Right cardiac atrium (tissue), 5 donors: Measurements from ENCODE around the gene UBL5. TPM values are rescaled to one million over a fixed set of nuclear protein-coding genes. Genes with fewer than 3 reads are reported as not detected.
"Not testable (repeated sequence)": the region's sequence is repeated elsewhere in the genome, so short reads cannot be mapped to it uniquely, and the experiment has no call there.

ENCODE experiments used
- ATAC-seq, 2 donors: fragments of 200-7000 bp; cut with Tn5 transposase; one replicate each; pipeline versions ENCODE4 v1.8.0 to v1.9.1; 2020; ENCODE audit warnings: moderate library complexity in 2 of 2, mild to moderate bottlenecking in 1 of 2
- DNase-seq, 3 donors: peaks; one replicate each; pipeline ENCODE4 v3.0.0-alpha.2; 2020
- H3K27ac ChIP-seq: one replicate; pipeline ENCODE4 v1.5.1; 2013; ENCODE audit warnings: mild to moderate bottlenecking, low read length, control low read depth, moderate library complexity
- H3K27me3 ChIP-seq: one replicate; pipeline ENCODE4 v1.6.1; 2013; ENCODE audit not compliant: control insufficient read depth, insufficient read depth
- H3K4me1 ChIP-seq: one replicate; pipeline ENCODE4 v1.6.1; 2013; ENCODE audit warnings: low read length; ENCODE audit not compliant: control insufficient read depth, insufficient read depth
- H3K4me3 ChIP-seq: one replicate; pipeline ENCODE4 v1.5.1; 2013; ENCODE audit warnings: low read length, control low read depth
- H3K9me3 ChIP-seq: one replicate; pipeline ENCODE4 v1.6.1; 2013; ENCODE audit warnings: low read length; ENCODE audit not compliant: control insufficient read depth
- WGBS: extraction: QIAGEN DNeasy Blood & Tissue Kit; methylation state at CpG from one replicate; pipeline ENCODE4 v1.1.7; 2013; 5-methylcytosine and 5-hydroxymethylcytosine counted together
- intact Hi-C, 4 donors: fragments of 100-400 bp; cut with DNase I; formaldehyde crosslinking; loops; one replicate each; pipeline versions ENCODE4 v1.11.0 to v1.14.0; 2022 to 2023
- polyA plus RNA-seq: library from polyadenylated mRNA; stranded (reverse); fragments of 200-250 nt; gene quantifications from one replicate; pipeline ENCODE4 v1.2.3, GENCODE V29; 2013
- total RNA-seq, 4 donors: library from RNA; stranded (reverse); fragmentation: NEBNext Ultra II Directional; extraction: Animal tissue kit (Norgen Biotek cat#: 25700); gene quantifications; one replicate each; pipeline ENCODE4 v1.2.1, GENCODE V29; 2021
- donor health status: healthy with polysubstance abuse.
- donor health status: DM: no; HTN: yes; CAD: no.
- donor health status: DM: no; HTN: no; CAD: no.
- donor health status: DM: no; HTN: yes; CAD: no; lungs with severe emphysema.
- donor health status: DM: yes; HTN: yes; CAD: no.

UBL5 gene
- total and polyA plus RNA-seq, 5 donors: 439 to 1,516 (median 496) TPM

- intact Hi-C loops: loop anchor here in 3 of 4 donors (5.0 to 10.0 kb wide), 4 partner anchors 166 to 656 kb away; partner anchors contain the start of gene ZNF561 (in 2 of the 3)
- H3K27me3 ChIP-seq, ATAC-seq, H3K4me1 ChIP-seq, H3K4me3 ChIP-seq, H3K9me3 ChIP-seq, H3K27ac ChIP-seq: not testable (repeated sequence)
- WGBS: 63% methylated on average over 6 of the region's 6 CpGs
- DNase-seq: peak in 1 of 3 donors; percentile 67
Observed at GRCh38 chr19:9791073-9791367, 36.7 kb upstream of the UBL5 start.

- Histone ChIP-seq H3K4me3 (peak overlapping the region; percentile 65), H3K4me1 (peaks cover 2% of the 10 kb centered on the region), H3K9me3 (no peaks in the 10 kb centered on the region), H3K27ac (peak overlapping the region; percentile 92), H3K27me3 (no peaks in the 10 kb centered on the region)
- WGBS: 2% methylated on average over 50 of the region's 50 CpGs
- intact Hi-C loops: loop anchor here in 3 of 4 donors (5.0 to 10.0 kb wide), 4 partner anchors 167 to 657 kb away; partner anchors contain the start of gene ZNF561 (in 2 of the 3)
- DNase-seq: peak; percentile 96 to 99 (median 98)
- ATAC-seq: peak; percentile 87 to 88
Observed at GRCh38 chr19:9791552-9792205, 36.0 kb upstream of the UBL5 start.

- peak; percentile 83 to 87 for ATAC-seq
- Histone ChIP-seq H3K27ac (peak overlapping the region; percentile 92), H3K4me3 (peak overlapping the region; percentile 65), H3K4me1 (peaks cover 2% of the 10 kb centered on the region), H3K27me3 (no peaks in the 10 kb centered on the region), H3K9me3 (no peaks in the 10 kb centered on the region)
- WGBS: 4% methylated on average over 70 of the region's 70 CpGs
- peak; percentile 96 to 97 (median 97) for DNase-seq
- intact Hi-C loops: loop anchor here in 3 of 4 donors (5.0 to 10.0 kb wide), 4 partner anchors 168 to 658 kb away; partner anchors contain the start of gene ZNF561 (in 2 of the 3)
Observed at GRCh38 chr19:9792206-9793070, 35.3 kb upstream of the UBL5 start.

GRCh38 chr19:9793071-9793591 is 34.6 kb upstream of the UBL5 start:
- Histone ChIP-seq H3K27me3 (no peaks in the 10 kb centered on the region), H3K27ac (peak overlapping the region; percentile 78), H3K4me1 (peaks cover 2% of the 10 kb centered on the region), H3K9me3 (no peaks in the 10 kb centered on the region), H3K4me3 (peak overlapping the region; percentile 65)
- WGBS: 16% methylated on average over 36 of the region's 36 CpGs
- intact Hi-C loops: loop anchor here in 3 of 4 donors (5.0 to 10.0 kb wide), 4 partner anchors 168 to 658 kb away; partner anchors contain the start of gene ZNF561 (in 2 of the 3)
- peak; percentile 34 to 45 for ATAC-seq
- DNase-seq: peak; percentile 70 to 89 (median 86)

DNA sequence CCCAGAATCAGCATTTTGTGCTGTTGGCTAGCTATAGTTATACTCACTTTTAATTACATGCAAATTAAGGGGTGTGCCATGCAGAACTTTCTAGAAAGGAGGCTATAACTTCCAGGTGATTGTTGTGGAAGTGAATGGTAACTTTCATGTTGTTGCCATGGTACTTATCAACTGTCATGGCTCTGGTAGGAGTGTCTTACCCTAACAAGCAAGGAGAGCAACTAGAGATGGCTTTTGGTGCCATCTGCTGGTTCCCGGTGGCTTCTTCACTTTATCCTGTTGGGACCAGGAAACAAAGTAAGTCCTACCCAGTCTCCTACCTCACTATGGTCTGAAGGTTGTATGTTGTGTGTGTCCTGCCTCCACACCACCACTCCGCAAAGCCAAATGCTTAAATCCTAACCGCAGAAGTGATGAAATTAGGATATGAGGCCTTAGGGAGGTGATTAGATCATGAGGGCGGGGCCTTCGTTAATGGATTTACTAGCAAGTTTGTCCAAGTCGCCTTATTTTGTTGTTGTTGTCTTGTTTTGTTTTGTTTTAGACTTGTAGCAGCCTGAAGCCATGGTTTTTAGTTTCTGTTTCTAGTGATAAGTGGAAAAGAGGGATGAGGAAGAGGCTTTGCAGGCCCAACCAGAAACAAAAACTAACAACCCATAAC is 31.5 kb upstream of the UBL5 start:
- Histone ChIP-seq H3K4me3 (no peak overlapping the region), H3K9me3 (no peaks in the 10 kb centered on the region), H3K27me3 (no peaks in the 10 kb centered on the region), H3K4me1 (no peaks in the 10 kb centered on the region), H3K27ac (no peak overlapping the region)
- WGBS: 43% methylated on average over 6 of the region's 6 CpGs
- intact Hi-C loops: loop anchor here (5.0 to 10.0 kb wide), 6 partner anchors 169 to 661 kb away; partner anchors contain the start of gene ZNF561 (in 1 of the 4)
- peak; percentile 7 to 8 for ATAC-seq
- DNase-seq: peak; percentile 72 to 91 (median 87)

- intact Hi-C loops: loop anchor here (5.0 to 10.0 kb wide), 6 partner anchors 171 to 663 kb away; partner anchors contain the start of gene ZNF561 (in 1 of the 4)
- no peak overlapping the region for H3K27ac ChIP-seq
- DNase-seq: no peak
- no peak for ATAC-seq
- H3K4me3 ChIP-seq: no peak overlapping the region
- H3K9me3 ChIP-seq: no peaks in the 10 kb centered on the region
- H3K4me1 ChIP-seq: no peaks in the 10 kb centered on the region
- WGBS: 87% methylated on average over 5 of the region's 5 CpGs
- no peaks in the 10 kb centered on the region for H3K27me3 ChIP-seq
Observed at GRCh38 chr19:9797871-9798270, 29.8 kb upstream of the UBL5 start.

GRCh38 chr19:9799162-9799561 is 28.6 kb upstream of the UBL5 start:
- ATAC-seq (no peak), DNase-seq (no peak)
- H3K27ac ChIP-seq: no peak overlapping the region

GRCh38 chr19:9801976-9802375 is 25.7 kb upstream of the UBL5 start:
- WGBS: 91% methylated on average over 10 of the region's 10 CpGs
- intact Hi-C loops: no loop called here
- DNase-seq: no peak

More at GRCh38 chr19:9799162-9799561, 28.6 kb upstream of the UBL5 start:
- Histone ChIP-seq H3K9me3 (no peaks in the 10 kb centered on the region), H3K4me1 (no peaks in the 10 kb centered on the region), H3K4me3 (no peak overlapping the region), H3K27me3 (no peaks in the 10 kb centered on the region)
- intact Hi-C loops: loop anchor here (5.0 to 10.0 kb wide), 6 partner anchors 172 to 664 kb away; partner anchors contain the start of gene ZNF561 (in 1 of the 4)

DNA sequence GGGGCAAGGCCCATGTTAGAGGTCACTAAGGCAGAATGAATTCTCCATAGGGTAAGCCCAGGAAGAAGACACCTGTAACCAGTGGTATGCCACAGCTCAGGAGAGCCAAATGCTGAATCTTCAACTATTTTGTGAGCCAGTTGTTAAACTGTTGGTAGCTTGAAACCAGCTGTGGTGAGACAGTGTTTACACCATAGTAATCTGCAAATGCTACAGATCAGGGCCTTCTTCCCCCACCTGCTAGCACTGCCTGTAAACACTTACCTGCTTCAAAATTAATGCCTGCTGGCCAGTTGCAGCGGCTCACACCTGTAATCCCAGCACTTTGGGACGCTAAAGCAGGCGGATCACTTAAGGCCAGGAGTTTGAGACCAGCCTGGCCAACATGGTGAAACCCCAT is 20.9 kb upstream of the UBL5 start:
- WGBS: 94% methylated on average over 3 of the region's 3 CpGs
- no peaks in the 10 kb centered on the region for H3K27me3 ChIP-seq
- intact Hi-C loops: no loop called here

More at GRCh38 chr19:9801976-9802375, 25.7 kb upstream of the UBL5 start:
- Histone ChIP-seq H3K27ac (no peak overlapping the region), H3K4me3 (no peak overlapping the region), H3K4me1 (no peaks in the 10 kb centered on the region), H3K27me3 (no peaks in the 10 kb centered on the region), H3K9me3 (no peaks in the 10 kb centered on the region)
- ATAC-seq: no peak

More for the DNA sequence above, 20.9 kb upstream of the UBL5 start:
- H3K4me3 ChIP-seq: no peak overlapping the region
- no peak for ATAC-seq
- H3K4me1 ChIP-seq: no peaks in the 10 kb centered on the region
- no peaks in the 10 kb centered on the region for H3K9me3 ChIP-seq
- no peak overlapping the region for H3K27ac ChIP-seq
- no peak for DNase-seq
